ENCODE data around the gene POLR3K.

POLR3K gene

GRCh38 chr16:78444-79150 is 25.2 kb upstream of the POLR3K start:
- DNase-seq, result no peak

- DNase-seq, result peak; percentile 86 to 88
Observed at GRCh38 chr16:77807-78443, 24.5 kb upstream of the POLR3K start, which contains the start of gene MPG. MPG (plus strand) TSS chr16:78225; CDS start chr16:78310, 85 bp downstream.

GRCh38 chr16:77273-77806 is 23.9 kb upstream of the POLR3K start:
- peak in 1 of 2 donors; percentile 51 for DNase-seq

GRCh38 chr16:76535-77272 is 23.3 kb upstream of the POLR3K start:
- DNase-seq, result no peak

GRCh38 chr16:75580-76501 is 22.4 kb upstream of the POLR3K start:
- DNase-seq, result no peak

GRCh38 chr16:74747-75334 is 21.4 kb upstream of the POLR3K start:
- DNase-seq, result no peak

- DNase-seq, result no peak
Observed at GRCh38 chr16:74051-74746, 20.8 kb upstream of the POLR3K start.

- DNase-seq, result peak in 1 of 2 donors; percentile 41
Observed at GRCh38 chr16:72561-73548, 19.4 kb upstream of the POLR3K start, which contains the start of gene RHBDF1. RHBDF1 (minus strand) TSS chr16:72631; CDS start chr16:65015, 7,616 bp downstream.

GRCh38 chr16:71540-72401 is 18.4 kb upstream of the POLR3K start:
- DNase-seq, result no peak

GRCh38 chr16:71210-71539 is 17.8 kb upstream of the POLR3K start:
- no peak for DNase-seq

GRCh38 chr16:69181-69580 is 15.8 kb upstream of the POLR3K start:
- no peak for DNase-seq

- no peak for DNase-seq
Observed at GRCh38 chr16:67884-68789, 14.7 kb upstream of the POLR3K start.

- no peak for DNase-seq
Observed at GRCh38 chr16:67183-67791, 13.9 kb upstream of the POLR3K start.

- no peak for DNase-seq
Observed at GRCh38 chr16:66309-67182, 13.1 kb upstream of the POLR3K start.

- DNase-seq, result peak; percentile 87 to 91
Observed at GRCh38 chr16:65745-66144, 12.3 kb upstream of the POLR3K start.

- no peak for DNase-seq
Observed at GRCh38 chr16:64914-65255, 11.5 kb upstream of the POLR3K start.
